ENCODE results near the gene SERPINB6. TPM values are rescaled to one million over a fixed set of nuclear protein-coding genes. Genes with fewer than 3 reads are reported as not detected.
"Not testable (repeated sequence)": the region's sequence is repeated elsewhere in the genome, so short reads cannot be mapped to it uniquely, and the experiment has no call there.

Gene SERPINB6
- total RNA-seq, 1 donor from 2014 or later, result 20.1 TPM

DNA sequence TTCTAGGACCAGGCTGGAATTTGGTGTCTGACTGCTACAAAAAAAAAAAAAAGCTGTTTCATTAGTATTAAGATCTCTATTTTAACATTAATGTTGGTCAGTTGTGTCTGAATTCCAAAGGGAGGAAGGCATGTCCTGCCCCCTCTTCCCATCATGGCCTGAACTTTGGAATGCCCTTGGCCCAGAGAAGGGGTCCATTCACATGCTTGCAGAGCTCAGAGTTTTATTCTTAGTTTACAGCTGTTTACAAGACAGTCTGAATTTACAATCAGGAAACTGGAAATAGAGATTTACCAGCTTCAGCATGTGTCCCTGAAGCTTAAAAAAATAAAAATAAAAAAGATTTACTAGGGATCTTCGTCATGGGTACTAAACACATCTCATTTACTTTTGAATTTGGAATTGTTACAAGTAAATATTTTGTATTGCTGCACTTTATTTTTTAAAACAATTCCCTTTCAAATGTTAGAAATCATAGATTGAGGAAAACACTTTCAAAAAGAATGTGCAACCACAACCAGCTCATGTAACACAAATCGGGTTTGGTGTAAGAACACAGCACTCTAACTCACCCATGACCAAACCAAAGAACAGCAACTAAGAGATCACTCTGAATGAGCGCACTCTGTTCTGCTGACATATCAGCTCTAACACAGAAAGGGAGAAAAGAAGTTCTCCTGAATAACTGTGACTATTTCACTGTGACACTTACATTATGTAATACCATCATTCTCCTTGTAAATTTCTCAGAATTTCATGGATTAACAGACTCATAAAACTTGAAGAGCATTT is 6.6 kb upstream of the SERPINB6 start:
- H3K9me3 Mint-ChIP-seq, result no peaks in the 10 kb centered on the region
- H3K4me3 Mint-ChIP-seq, result no peak overlapping the region
- TF ChIP-seq, protein P1, sequence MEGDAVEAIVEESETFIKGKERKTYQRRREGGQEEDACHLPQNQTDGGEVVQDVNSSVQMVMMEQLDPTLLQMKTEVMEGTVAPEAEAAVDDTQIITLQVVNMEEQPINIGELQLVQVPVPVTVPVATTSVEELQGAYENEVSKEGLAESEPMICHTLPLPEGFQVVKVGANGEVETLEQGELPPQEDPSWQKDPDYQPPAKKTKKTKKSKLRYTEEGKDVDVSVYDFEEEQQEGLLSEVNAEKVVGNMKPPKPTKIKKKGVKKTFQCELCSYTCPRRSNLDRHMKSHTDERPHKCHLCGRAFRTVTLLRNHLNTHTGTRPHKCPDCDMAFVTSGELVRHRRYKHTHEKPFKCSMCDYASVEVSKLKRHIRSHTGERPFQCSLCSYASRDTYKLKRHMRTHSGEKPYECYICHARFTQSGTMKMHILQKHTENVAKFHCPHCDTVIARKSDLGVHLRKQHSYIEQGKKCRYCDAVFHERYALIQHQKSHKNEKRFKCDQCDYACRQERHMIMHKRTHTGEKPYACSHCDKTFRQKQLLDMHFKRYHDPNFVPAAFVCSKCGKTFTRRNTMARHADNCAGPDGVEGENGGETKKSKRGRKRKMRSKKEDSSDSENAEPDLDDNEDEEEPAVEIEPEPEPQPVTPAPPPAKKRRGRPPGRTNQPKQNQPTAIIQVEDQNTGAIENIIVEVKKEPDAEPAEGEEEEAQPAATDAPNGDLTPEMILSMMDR (conservative IDR thresholded peaks at IDR 0.05), result no peak
- H3K36me3 Mint-ChIP-seq (ENCODE audit: low read depth), result no peaks in the 10 kb centered on the region
- DNase-seq (ENCODE audit: low read depth, low spot score), result no peak
- no peaks in the 10 kb centered on the region for H3K4me1 Mint-ChIP-seq
- H3K27ac Mint-ChIP-seq (ENCODE audit: unreplicated experiment), result no peak overlapping the region
- peaks cover 30% of the 10 kb centered on the region for H3K27me3 Mint-ChIP-seq (ENCODE audit: low read depth)

GRCh38 chr6:2977290-2977689 is 5.9 kb upstream of the SERPINB6 start:
- DNase-seq (ENCODE audit: low read depth, low spot score), result no peak
- peaks cover 33% of the 10 kb centered on the region for H3K27me3 Mint-ChIP-seq (ENCODE audit: low read depth)
- H3K27ac Mint-ChIP-seq (ENCODE audit: unreplicated experiment), result no peak overlapping the region
- no peaks in the 10 kb centered on the region for H3K9me3 Mint-ChIP-seq
- TF ChIP-seq, protein P1 (conservative IDR thresholded peaks at IDR 0.05), result no peak
- H3K36me3 Mint-ChIP-seq (ENCODE audit: low read depth), result no peaks in the 10 kb centered on the region
- H3K4me3 Mint-ChIP-seq, result no peak overlapping the region
- H3K4me1 Mint-ChIP-seq, result peaks cover under 1% of the 10 kb centered on the region

GRCh38 chr6:2976571-2977085 is 5.3 kb upstream of the SERPINB6 start:
- H3K4me3 Mint-ChIP-seq, result no peak overlapping the region
- H3K27ac Mint-ChIP-seq (ENCODE audit: unreplicated experiment), result no peak overlapping the region
- TF ChIP-seq, protein P1 (conservative IDR thresholded peaks at IDR 0.05), result no peak
- H3K9me3 Mint-ChIP-seq, result no peaks in the 10 kb centered on the region
- no peaks in the 10 kb centered on the region for H3K36me3 Mint-ChIP-seq (ENCODE audit: low read depth)
- H3K27me3 Mint-ChIP-seq (ENCODE audit: low read depth), result peaks cover 38% of the 10 kb centered on the region
- peaks cover 7% of the 10 kb centered on the region for H3K4me1 Mint-ChIP-seq
- no peak for DNase-seq (ENCODE audit: low read depth, low spot score)

DNA sequence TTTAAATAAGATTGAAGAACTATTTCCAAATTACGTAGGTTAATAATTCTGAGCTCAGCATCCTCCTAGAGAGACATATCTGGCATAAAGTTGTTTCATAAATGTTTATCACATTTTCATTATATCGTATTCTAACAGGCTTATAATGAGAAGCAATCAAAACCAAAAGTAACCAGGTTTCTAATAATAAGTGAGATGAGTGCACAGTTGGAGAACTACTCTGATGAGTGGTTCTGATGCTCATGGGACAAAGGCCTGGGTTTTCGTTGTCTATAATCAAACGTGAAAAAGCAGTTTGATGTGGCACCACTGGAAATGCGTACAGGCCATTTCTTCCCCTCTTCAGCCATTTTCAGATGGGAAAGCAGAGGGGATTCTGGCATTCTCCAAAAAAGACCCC is 4.7 kb upstream of the SERPINB6 start:
- TF ChIP-seq, protein P1 (conservative IDR thresholded peaks at IDR 0.05), result no peak
- Mint-ChIP-seq H3K27me3 (ENCODE audit: low read depth) (peaks cover 34% of the 10 kb centered on the region), H3K36me3 (ENCODE audit: low read depth) (no peaks in the 10 kb centered on the region), H3K9me3 (no peaks in the 10 kb centered on the region), H3K4me3 (no peak overlapping the region), H3K4me1 (peaks cover 8% of the 10 kb centered on the region), H3K27ac (ENCODE audit: unreplicated experiment) (no peak overlapping the region)
- DNase-seq (ENCODE audit: low read depth, low spot score), result no peak

GRCh38 chr6:2973676-2974075 is 2.3 kb upstream of the SERPINB6 start:
- Mint-ChIP-seq H3K27ac (ENCODE audit: unreplicated experiment) (no peak overlapping the region), H3K36me3 (ENCODE audit: low read depth) (no peaks in the 10 kb centered on the region), H3K4me3 (no peak overlapping the region), H3K9me3 (no peaks in the 10 kb centered on the region), H3K4me1 (peaks cover 17% of the 10 kb centered on the region), H3K27me3 (ENCODE audit: low read depth) (peaks cover 31% of the 10 kb centered on the region)
- DNase-seq (ENCODE audit: low read depth, low spot score), result no peak
- TF ChIP-seq, protein P1 (conservative IDR thresholded peaks at IDR 0.05), result no peak

DNA sequence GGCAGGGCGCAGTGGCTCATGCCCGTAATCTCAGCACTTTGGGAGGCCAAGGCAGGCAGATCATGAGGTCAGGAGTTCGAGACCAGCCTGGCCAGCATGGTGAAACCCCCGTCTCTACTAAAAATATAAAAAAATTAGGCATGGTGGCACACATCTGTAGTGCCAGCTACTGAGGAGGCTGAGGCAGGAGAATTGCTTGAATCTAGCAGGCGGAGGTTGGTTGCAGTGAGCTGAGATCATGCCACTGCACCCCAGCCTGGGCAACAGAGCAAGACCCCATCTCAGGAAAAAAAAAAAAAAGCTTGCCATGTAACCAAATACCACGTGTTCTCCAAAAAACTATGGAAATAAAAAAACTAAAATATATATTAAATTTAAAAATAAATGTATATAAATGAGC is 1.8 kb upstream of the SERPINB6 start:
- H3K36me3 Mint-ChIP-seq (ENCODE audit: low read depth); H3K9me3 Mint-ChIP-seq; H3K27ac Mint-ChIP-seq (ENCODE audit: unreplicated experiment); DNase-seq (ENCODE audit: low read depth, low spot score); H3K4me3 Mint-ChIP-seq: not testable (repeated sequence)
- peaks cover 31% of the 10 kb centered on the region for H3K27me3 Mint-ChIP-seq (ENCODE audit: low read depth)
- H3K4me1 Mint-ChIP-seq, result peaks cover 17% of the 10 kb centered on the region

DNA sequence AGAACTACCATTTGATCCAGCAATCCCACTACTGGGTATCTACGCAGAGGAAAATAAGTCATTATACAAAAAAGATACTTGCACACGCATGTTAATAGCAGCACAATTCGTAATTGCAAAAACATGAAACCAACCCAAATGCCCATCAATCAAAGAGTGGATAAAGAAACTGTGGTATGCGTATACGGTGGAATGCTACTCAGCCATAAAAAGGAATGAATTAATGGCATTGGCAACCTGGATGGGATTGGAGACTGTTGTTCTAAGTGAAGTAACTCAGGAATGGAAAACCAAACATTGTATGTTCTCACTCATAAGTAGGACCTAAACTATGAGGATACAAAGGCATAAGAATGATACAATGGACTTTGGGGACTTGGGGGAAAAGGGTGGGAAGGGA is 1.3 kb upstream of the SERPINB6 start:
- not testable (repeated sequence) for H3K36me3 Mint-ChIP-seq (ENCODE audit: low read depth); DNase-seq (ENCODE audit: low read depth, low spot score); H3K9me3 Mint-ChIP-seq; H3K27ac Mint-ChIP-seq (ENCODE audit: unreplicated experiment)
- Mint-ChIP-seq H3K4me1 (peaks cover 17% of the 10 kb centered on the region), H3K4me3 (peak overlapping the region; percentile 86), H3K27me3 (ENCODE audit: low read depth) (peaks cover 34% of the 10 kb centered on the region)

- Mint-ChIP-seq H3K27me3 (ENCODE audit: low read depth) (peaks cover 39% of the 10 kb centered on the region), H3K4me3 (peak overlapping the region; percentile 86), H3K4me1 (peaks cover 17% of the 10 kb centered on the region)
- H3K27ac Mint-ChIP-seq (ENCODE audit: unreplicated experiment); H3K9me3 Mint-ChIP-seq; DNase-seq (ENCODE audit: low read depth, low spot score); H3K36me3 Mint-ChIP-seq (ENCODE audit: low read depth): not testable (repeated sequence)
Observed at GRCh38 chr6:2972219-2972487, 786 bp upstream of the SERPINB6 start.

Data from neural crest cell (in vitro differentiated cells).